HG03108 (cell line): ENCODE results near the gene CERS5.
A peak's percentile ranks its signal among the peaks of the same experiment; 100 is the strongest.
"Not testable (repeated sequence)": the region's sequence is repeated elsewhere in the genome, so short reads cannot be mapped to it uniquely, and the experiment has no call there.

Experiments used
- ATAC-seq: cut with Tn5 transposase; IDR thresholded peaks from one replicate; pipeline ENCODE4 v1.9.1; 2021; ENCODE audit warnings: moderate library complexity; ENCODE audit not compliant: unreplicated experiment

CERS5 gene

DNA sequence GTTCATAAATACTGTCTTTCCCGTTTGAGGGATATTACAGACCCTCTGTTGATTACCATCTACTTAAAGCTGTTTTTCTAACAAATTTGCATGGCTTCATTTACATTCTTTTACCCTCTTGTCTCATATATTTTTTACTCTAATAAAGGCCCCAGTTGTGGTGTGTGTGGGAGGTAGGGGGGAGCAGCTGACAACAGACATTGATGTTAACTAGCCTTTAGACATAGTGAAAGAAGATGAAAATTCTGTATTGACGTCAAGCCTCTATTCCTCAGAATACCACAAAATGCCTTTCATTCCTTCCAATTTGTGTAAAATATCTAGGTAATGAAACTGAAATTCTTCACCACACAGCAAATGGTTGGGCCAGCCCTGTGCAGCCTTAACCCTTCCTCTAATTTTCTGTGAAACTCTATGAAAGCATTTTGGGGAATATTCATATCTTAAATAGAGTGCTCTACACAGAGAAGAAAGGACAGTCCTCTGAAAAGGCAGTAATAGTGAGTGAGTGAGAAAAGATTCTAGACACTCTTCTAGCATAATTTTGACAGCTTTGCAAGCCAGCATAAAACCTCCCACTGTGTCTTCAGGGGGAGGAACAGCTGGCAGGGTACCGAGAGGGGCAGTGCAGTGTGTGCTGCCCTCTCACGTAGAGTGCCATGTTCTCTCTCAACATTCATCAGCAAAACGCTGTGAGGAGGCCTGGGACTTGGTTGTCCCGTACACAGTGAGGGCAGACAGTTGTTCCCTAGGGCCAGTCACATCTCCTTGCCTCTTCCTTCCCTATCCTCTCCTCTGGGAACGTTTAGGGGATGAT, 20.1 kb upstream of the CERS5 start:
- peak; percentile 46 for ATAC-seq

DNA sequence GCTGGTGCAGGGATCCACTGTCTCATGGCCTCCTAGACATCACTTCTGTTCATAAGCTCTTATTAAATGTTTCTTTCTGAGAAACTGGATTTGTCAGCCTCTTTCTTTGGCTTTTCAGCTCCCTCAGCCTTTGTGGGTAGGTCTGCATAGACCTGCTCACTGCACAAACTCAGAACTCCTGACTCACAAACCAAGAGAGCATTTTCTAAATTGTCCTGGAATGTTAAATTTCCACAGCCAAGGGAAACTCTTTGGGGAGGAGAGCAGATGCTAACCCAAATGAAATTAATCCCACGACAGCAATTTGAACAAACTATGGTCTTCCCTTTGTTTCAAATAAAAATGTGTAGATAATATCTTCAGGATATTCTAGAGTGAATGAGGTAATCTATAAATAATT, 19.5 kb upstream of the CERS5 start:
- ATAC-seq, result no peak

DNA sequence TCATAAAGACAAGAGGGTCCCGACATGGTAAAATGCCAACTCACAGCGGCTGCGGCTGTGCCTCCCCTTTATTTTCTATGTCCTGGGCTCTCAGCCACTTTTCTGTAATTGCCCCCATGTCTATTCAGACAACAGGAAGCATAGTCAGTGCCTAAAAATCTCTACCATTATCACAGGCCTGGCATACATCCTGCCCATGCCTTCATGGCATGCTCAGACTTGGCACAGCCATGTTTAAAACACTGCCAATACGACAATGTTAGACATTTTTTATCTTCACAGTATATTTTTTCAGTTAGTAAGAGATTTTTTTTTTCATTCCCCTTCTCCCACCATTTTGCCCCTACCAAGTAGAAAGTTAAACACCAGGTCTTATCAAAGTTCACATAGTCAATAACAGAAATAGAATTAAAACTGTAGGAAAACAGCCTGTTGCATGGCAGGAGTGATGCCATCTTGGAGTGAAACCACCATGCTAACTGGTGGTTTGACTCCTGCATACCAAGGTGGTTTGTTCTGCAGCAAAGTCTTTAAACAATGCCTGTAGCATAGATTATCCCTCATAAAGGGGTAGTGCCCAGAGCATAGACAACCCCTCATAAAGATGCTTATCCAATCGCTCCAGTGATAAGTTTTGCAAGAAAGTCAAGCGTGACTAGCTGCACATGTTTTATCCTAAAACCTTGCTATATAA, 18.9 kb upstream of the CERS5 start:
- no peak for ATAC-seq

DNA sequence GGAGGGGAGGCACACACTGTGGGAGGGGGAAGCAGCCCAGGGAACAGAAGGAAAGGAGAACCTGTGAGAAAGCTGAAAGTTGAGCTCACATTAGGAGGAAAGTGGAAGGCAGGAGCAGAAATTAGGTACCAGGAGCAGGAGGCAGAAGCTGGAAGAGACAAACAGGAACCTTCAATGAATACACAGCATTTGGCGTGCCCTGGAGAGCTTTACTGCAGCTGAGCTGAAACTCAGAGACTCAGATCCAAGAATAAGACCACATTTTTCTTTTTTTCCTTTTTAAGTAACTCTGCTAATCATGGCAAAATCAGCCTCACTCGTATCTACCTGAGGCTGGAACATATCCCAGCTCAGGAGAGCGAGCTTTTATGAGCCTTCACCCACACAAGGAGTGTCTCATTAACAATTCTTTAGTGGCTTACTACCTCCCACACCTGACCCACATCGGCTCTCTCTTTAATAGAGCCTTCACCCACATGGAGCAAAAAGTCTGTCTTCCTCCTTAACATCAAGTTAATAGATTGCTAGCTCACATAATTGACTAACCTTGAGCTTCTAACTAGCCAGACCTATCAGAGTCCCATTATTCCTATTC, 18.2 kb upstream of the CERS5 start:
- no peak for ATAC-seq

DNA sequence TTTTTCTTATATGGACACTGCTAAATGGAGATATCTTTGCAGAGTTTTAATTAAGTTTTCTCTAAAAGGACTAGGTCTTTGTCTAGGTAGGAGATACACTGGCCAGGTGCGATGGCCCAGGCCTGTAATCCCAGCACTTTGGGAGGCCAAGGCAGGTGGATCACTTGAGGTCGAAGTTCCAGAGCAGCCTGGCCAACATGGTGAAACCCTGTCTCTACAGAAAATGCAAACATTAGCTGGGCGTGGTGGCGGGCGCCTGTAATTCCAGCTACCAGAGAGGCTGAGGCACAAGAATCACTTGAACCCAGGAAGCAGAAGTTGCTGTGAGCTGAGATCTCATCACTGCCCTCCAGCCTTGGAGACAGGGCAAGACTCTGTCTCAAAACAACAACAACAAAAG, 17.1 kb upstream of the CERS5 start:
- no peak for ATAC-seq

DNA sequence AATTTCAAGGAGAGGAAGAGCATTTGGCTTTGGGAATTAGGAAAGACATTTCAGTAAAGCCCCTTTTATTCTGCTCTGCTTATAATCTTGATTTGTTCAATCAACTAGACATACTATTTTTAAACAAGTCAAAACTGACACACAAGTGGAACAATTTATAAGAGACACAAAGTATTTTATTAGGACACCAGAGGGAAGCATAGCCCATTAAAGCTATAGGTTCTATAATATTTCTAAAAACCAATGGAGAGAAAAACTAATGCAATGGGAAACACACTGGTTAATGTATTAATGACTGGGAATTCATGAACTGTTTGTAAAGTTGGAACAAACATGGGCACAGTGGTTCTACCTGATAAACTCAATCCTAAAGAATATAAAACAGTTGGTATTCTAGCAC, 15.3 kb upstream of the CERS5 start:
- no peak for ATAC-seq

DNA sequence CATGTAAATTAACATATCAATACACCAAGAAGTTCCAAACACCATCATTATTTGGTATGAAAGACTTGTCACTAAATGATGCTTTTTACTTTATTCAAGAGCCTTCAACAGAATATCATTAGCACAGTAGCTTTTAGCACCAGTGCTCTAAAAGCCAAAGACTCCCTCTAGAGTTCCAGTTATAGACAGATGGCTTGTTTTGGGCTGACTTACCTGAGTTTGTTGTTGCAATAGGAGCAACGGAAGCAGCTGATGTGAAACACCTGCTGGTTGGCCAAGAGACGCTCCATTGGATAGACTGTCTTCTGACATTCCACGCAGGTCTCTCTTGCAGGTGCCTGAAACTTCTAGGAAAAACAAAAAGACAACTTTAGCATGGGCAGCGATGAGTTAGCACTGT, 14.5 kb upstream of the CERS5 start:
- ATAC-seq, result no peak

DNA sequence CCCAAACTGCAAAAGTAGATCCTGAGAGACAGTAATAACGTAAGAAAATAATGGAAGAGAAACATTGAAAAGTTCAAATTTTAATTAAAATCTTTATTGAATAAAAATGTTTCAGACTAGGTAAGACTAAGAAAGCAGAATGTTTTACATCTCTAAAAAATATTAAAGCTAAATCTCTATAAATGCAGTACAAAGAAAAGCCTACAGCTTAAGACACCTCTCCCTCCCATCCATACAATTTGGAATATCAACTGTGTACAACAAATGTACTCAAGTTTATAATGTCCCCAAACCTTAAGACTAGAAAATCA, 8.5 kb upstream of the CERS5 start:
- no peak for ATAC-seq

DNA sequence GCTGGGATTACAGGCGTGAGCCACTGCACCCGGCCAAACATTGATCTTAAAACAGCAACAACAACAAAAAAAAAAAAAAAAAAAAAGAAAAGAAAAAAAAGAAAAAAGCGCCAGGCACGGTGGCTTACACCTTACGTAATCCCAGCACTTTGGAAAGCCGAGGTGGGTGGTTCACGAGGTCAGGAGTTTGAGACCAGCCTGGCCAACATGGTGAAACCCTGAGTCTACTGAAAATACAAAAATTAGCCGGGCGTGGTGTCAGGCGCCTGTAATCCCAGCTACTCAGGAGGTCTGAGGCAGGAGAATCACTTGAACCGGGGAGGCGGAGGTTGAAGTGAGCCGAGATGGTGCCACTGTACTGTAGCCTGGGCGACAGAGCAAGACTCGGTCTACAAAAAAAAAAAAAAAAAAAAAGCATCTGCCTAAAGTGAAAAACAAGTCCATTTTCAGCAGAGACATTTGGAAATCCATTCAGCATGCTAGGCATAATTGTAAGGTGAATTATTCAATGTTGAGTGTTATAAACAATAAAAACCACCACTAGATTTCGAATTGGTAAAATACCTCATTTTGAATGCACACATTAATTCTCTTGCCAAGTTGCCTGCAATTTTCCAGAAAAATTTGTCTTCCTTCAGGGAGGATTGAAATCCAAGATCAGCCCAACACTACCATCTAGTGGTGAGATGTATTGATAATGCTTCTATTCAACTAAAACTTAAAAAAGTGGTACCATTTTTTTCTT, 8.0 kb upstream of the CERS5 start:
- no peak for ATAC-seq

DNA sequence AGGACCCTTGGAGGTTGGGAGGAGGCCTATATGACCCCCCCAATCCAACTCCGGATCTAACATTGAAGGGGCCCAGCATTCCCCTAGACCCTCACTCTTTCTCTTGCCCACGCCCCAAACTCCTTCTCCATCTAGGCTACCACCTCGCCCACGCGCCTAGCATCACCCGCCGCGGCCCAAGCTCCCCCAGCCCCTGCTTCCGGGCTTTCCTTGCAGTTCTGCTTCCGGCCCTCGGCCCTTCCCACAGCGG, 445 bp downstream of the CERS5 start:
- no peak for ATAC-seq

DNA sequence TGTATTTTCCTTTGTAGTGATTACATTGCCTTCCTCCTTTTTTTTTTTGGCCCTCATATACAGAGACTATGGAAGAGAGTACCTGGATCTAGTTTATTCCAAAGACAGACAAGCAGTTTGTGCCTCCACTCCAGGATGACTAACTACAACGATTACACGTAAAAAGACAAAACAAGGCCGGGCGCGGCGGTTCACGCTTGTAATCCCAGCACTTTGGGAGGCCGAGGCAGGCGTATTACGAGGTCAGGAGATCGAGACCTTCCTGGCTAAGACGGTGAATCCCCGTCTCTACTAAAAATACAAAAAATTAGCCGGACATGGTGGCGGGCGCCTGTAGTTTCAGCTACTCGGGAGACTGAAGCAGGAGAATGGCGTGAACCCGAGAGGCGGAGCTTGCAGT, 2.2 kb downstream of the CERS5 start:
- no peak for ATAC-seq

DNA sequence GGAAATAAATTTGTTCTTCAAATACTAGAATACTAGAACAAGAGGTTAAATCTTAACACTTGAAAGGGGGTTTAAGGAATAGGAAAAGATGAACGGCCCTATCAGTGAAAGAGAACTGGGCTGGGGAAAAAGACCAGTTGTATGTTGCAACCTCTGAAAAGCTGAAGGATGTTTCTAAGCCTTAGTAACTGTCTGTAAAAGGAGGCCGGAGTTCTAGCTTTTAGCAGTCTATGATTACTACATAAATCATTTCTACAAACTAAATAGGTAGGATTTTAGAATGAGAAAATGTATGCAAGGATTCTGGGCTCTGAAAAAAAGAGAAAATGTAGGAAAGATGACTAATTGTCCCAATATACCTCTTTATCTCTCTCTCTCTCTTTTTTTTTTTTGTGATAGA, 4.9 kb downstream of the CERS5 start:
- no peak for ATAC-seq

DNA sequence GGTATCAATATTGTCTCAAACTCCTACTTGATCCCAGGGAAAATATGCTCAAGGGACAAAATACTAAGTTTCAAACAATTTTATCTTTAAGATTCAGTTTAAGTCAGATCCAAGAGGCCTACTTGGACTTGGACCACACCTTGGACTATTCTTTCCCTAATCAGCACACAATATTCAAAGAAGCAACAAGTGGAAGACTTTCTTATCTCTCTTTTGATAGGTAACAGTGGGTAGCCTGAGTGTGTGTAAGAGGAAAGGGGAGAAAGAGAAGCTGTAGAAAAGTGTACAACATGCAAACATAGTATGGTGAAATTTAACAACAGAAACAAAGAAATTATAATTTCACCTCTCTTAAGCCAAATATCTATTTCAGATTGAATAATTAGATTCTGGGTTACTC, 6.5 kb downstream of the CERS5 start:
- ATAC-seq, result no peak

DNA sequence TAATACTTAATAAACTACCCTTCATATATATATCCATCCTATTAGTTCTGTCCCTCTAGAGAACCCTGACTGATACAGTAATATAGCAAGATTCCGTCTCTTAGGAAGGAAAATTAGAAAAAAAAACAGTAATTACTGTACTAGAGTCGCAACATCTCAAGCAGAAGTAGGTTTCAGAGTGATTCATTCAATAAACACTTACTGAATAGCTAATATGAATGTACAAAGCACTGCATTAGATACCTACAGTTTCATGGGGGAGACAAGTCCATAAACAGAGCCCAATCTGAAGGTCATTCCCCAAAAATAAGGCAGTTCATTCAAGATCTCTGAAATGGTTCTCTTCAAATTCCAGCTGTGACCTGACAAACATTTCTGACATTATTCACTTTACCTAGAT, 9.9 kb downstream of the CERS5 start:
- no peak for ATAC-seq

DNA sequence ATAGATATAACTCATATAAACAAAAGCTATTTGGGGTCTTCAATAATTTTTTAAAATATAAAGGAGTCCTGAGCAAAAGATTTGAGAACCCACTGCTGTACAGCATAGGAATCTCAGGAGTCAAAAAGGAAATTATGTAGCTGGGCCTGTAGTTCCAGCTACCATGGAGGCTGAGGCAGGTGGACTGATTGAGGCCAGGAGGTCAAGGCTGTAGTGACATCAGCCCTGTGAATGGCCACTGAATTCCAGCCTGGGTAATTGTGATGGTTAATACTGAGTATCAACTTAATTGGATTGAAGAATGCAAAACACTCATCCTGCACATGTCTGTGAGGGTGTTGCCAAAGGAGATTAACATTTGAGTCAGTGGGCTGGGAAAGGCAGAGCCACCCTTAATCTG, 10.5 kb downstream of the CERS5 start:
- ATAC-seq, result no peak

DNA sequence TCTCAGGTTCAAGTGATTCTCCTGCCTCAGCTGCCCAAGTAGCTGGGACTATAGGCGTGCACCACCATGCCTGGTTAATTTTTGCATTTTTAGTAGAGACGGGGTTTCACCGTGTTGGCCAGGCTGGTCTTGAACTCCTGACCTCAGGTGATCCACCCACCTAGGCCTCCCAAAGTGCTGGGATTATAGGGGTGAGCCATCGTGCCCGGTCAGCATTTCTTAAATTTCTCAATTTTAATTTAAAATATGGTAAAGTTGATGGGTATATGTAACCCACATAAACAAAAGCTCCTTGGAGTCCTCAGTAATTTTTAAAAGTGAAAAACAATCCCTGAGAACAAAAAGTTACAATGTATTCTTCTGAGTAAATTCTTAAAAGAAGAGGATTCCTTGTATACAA, 12.2 kb downstream of the CERS5 start:
- ATAC-seq, result not testable (repeated sequence)

DNA sequence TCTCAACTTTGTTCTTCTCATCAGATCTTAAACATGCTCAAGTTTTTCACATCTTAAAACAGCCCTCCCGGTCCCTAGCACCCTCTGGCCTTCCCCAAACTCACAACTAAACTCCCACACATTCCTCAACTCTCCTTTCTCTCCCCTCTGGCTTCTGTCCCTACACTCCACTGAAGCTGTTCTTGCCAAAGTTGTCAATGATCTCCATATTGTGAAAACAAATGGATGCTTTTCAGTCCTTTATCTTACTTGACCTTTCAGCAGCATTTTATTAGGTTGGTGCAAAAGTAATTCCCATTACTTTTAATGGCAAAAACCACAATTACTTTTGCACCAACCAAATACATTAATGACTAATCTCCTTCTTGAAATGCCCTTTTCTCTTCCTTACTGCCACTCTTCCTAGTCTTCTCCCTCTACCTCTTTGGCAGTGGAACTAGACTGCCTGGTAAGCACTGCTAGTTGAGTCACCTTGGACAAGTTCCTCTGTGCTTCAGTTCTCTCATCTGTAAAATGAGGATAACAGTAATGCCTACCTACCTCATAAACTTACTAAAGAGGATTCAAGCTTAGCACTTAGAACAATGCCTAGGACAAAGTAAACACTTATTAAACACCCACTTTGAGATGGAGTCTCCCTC, 16.0 kb downstream of the CERS5 start:
- ATAC-seq, result no peak

DNA sequence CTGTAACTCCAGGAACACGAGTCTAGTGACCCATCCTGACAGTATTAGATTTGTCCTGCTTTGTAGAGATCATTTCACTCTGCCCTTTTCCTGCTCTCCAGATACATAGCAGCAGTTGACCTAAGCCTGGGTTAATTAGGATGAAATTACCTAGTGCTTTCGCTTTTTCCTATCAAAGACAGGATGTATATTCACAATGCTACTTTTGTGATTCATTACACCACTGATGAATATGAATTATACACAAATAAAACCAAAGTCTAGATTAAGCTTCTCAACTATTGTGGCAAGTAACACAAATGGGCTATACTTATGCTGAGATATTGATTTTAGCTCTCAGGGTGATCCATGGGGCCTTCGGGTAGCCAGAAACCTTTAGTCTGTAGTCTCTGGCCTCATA, 17.9 kb downstream of the CERS5 start:
- no peak for ATAC-seq

DNA sequence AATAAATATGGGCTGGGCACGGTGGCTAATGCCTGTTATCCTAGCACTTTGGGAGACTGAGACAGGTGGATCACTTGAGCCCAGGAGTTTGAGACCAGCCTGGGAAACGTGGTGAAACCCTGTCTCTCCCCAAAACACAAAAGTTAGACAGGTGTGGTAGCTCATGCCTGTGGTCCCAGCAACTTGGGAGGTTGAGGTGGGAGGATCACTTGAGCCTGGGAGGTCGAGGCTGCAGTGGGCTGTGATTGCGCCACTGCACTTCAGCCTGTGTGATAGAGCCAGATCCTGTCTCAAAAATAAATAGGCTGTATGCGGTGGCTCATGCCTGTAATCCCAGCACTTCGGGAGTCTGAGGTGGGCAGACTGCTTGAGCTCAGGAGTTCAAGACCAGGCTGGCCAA, 19.2 kb downstream of the CERS5 start:
- not testable (repeated sequence) for ATAC-seq

DNA sequence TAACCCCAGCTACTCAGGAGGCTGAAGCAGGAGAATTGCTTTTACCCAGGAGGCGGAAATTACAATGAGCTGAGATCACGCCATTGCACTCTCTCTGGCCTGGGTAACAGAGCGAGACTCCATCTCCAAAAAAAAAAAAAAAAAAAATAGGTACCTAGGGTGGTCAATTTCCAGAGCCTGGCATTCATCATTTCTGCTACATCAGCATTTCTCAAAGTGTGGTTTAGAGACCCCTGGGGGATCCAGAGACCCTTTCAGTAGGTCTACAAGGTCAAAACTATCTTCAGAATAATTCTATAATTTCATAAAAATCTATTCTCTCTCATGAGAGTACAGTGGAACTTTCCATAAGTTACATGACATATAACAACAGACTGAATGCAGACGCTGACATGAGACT, 19.9 kb downstream of the CERS5 start:
- ATAC-seq, result no peak

DNA sequence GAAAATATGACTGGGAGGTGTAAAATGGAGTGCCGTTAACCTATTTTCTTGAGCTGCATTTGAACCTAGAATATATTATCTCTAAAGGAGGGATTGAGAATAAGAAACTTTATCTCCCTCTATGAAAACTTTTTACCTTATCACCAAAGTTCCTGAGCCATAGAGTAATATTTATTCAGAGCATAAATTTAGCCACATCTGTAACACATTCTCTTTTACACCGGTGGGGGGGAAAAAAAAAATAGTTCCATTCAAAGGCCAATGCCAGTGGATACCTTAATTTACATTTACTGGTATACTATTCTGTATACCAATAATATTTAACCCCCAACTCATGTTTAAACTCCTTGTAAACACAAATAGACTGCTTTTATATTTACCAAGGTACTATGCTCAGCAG, 21.7 kb downstream of the CERS5 start:
- ATAC-seq, result no peak

DNA sequence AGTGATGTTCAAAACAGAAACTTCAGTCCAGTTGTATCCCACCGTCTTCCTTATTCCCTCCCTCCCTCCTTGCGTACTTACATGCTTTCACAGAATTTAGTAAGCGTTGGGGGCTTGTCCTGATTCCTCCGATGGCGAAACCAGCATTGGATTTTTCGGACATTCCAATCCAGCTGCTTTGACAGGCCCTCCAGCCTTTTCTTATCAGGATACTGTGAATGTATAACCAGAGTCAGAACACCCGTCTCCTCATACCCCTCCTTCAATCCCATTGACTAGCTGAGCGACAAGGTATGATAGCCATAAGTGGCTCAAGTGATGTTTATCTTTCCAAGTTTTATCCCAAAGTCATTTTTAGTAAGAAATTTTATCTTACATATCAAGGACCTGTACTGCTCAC, 24.2 kb downstream of the CERS5 start:
- no peak for ATAC-seq
